Esophagus muscularis mucosa (tissue), 4 donors: ENCODE data around the gene AGAP1. TPM values are rescaled to one million over a fixed set of nuclear protein-coding genes. Genes with fewer than 3 reads are reported as not detected.

Source experiments
- DNase-seq: peaks from one replicate; pipeline ENCODE4 v3.0.0-alpha.2; 2017; ENCODE audit errors: extremely low spot score
- H3K27ac ChIP-seq, 4 donors: fragments of 200-600 bp; sonication (generic); replicated peaks in 1 of 4; 1 replicate in 3 of 4; 2 replicates in 1 of 4; pipeline ENCODE4 v1.5.1; 2016 to 2019; ENCODE audit warnings: mild to moderate bottlenecking in 1 of 4
- H3K27me3 ChIP-seq, 4 donors: fragments of 200-600 bp; sonication (generic); one replicate each; pipeline versions ENCODE4 v1.5.1 to v1.6.0; 2016 to 2019
- H3K36me3 ChIP-seq, 4 donors: fragments of 200-600 bp; sonication (generic); one replicate each; pipeline ENCODE4 v1.5.1; 2016 to 2019
- H3K4me1 ChIP-seq, 4 donors: fragments of 200-600 bp; sonication (generic); one replicate each; pipeline ENCODE4 v1.5.1; 2016 to 2019
- H3K4me3 ChIP-seq, 4 donors: fragments of 200-600 bp; sonication (generic); 1 replicate in 2 of 4; 2 replicates in 2 of 4; pipeline ENCODE4 v1.5.1; 2016 to 2019; ENCODE audit warnings: mild to moderate bottlenecking in 4 of 4, moderate library complexity in 1 of 4
- H3K9me3 ChIP-seq, 4 donors: fragments of 200-600 bp; sonication (generic); 1 replicate in 3 of 4; 2 replicates in 1 of 4; pipeline ENCODE4 v1.5.1; 2016 to 2019
- CTCF ChIP-seq, 3 experiments: fragments of 200-600 bp in 2 of 3; fragments of 450-650 bp in 1 of 3; sonication (generic) in 2 of 3; IDR thresholded peaks; one replicate each; pipeline ENCODE4 v1.5.1; 2017 to 2019; ENCODE audit warnings: antibody characterized with exemption in 3 of 3, mild to moderate bottlenecking in 2 of 3, moderate library complexity in 1 of 3
- EP300 ChIP-seq: sonication (generic); formaldehyde crosslinking; IDR thresholded peaks from one replicate; pipeline ENCODE4 v1.6.1; 2017; ENCODE audit warnings: antibody characterized with exemption
- POLR2A ChIP-seq: fragments of 450-650 bp; IDR thresholded peaks from one replicate; pipeline ENCODE4 v1.6.1; 2017; ENCODE audit warnings: antibody characterized with exemption, moderate library complexity, mild to moderate bottlenecking, low read depth
- POLR2AphosphoS5 ChIP-seq, 2 donors: sonication (generic); formaldehyde crosslinking; IDR thresholded peaks; one replicate each; pipeline ENCODE4 v1.6.1; 2017; ENCODE audit warnings: antibody characterized with exemption in 2 of 2
- WGBS: methylation state at CpG from one replicate; pipeline ENCODE4 v1.1.5; 2018; 5-methylcytosine and 5-hydroxymethylcytosine counted together
- intact Hi-C: fragments of 100-400 bp; cut with DNase I; formaldehyde crosslinking; loops from one replicate; pipeline ENCODE4 v1.15.1; 2023
- total RNA-seq, 4 donors: library from RNA; depleted of rRNA; stranded (reverse); fragments of >200 nt; gene quantifications; one replicate each; pipeline versions ENCODE4 v1.1.0 to v1.2.1, GENCODE V29; 2016

The AGAP1 gene
- total RNA-seq, 4 donors from 2014 or later = 37.9 to 62.4 (median 47.2) TPM

- Histone ChIP-seq H3K27me3 (no peaks in the 10 kb centered on the region), H3K36me3 (no peaks in the 10 kb centered on the region), H3K27ac (no peak overlapping the region), H3K4me3 (no peak overlapping the region), H3K4me1 (peaks cover 23 to 47% (median 43%) of the 10 kb centered on the region in 4 donors), H3K9me3 (no peaks in the 10 kb centered on the region)
- intact Hi-C loops = no loop called here
- 86% methylated on average over 17 of the region's 19 CpGs for WGBS
- no peak for TF ChIP-seq POLR2A
- TF ChIP-seq EP300 = no peak
- no peak for TF ChIP-seq CTCF (IDR thresholded peaks at IDR 0.05)
- no peak for TF ChIP-seq POLR2AphosphoS5 (IDR thresholded peaks at IDR 0.05)
- DNase-seq = no peak
These were observed 56.0 kb downstream of the AGAP1 start for GRCh38 chr2:235549735-235550377.

- no peaks in the 10 kb centered on the region for H3K27me3 ChIP-seq
- H3K4me3 ChIP-seq = no peak overlapping the region
- intact Hi-C loops = no loop called here
- no peaks in the 10 kb centered on the region for H3K9me3 ChIP-seq
- DNase-seq = no peak
- no peak overlapping the region for H3K27ac ChIP-seq
- no peaks in the 10 kb centered on the region for H3K36me3 ChIP-seq
- TF ChIP-seq CTCF (IDR thresholded peaks at IDR 0.05) = no peak
- no peak for TF ChIP-seq POLR2A
- TF ChIP-seq POLR2AphosphoS5 (IDR thresholded peaks at IDR 0.05) = no peak
- TF ChIP-seq EP300 = no peak
- WGBS = 96% methylated on average over 9 of the region's 12 CpGs
- H3K4me1 ChIP-seq = peaks cover 23 to 48% (median 41%) of the 10 kb centered on the region in 4 donors
These were observed 56.5 kb downstream of the AGAP1 start for GRCh38 chr2:235550378-235550760.

GRCh38 chr2:235550946-235551345 is 57.1 kb downstream of the AGAP1 start:
- peaks cover 23 to 48% (median 38%) of the 10 kb centered on the region in 4 donors for H3K4me1 ChIP-seq

GRCh38 chr2:235551965-235552364 is 58.1 kb downstream of the AGAP1 start:
- Histone ChIP-seq H3K4me3 (no peak overlapping the region), H3K36me3 (no peaks in the 10 kb centered on the region), H3K9me3 (no peaks in the 10 kb centered on the region), H3K4me1 (peaks cover 23 to 57% (median 44%) of the 10 kb centered on the region in 4 donors), H3K27ac (no peak overlapping the region), H3K27me3 (no peaks in the 10 kb centered on the region)
- TF ChIP-seq EP300 (no peak), CTCF (IDR thresholded peaks at IDR 0.05) (peak; percentile 24 to 36 (median 31)), POLR2A (no peak), POLR2AphosphoS5 (IDR thresholded peaks at IDR 0.05) (no peak)
- intact Hi-C loops = no loop called here
- WGBS = 28% methylated on average over 2 of the region's 8 CpGs
- no peak for DNase-seq

More at GRCh38 chr2:235550946-235551345, 57.1 kb downstream of the AGAP1 start:
- WGBS = 81% methylated on average over 5 of the region's 8 CpGs
- H3K4me3 ChIP-seq = no peak overlapping the region
- DNase-seq = no peak
- no peaks in the 10 kb centered on the region for H3K9me3 ChIP-seq
- no peaks in the 10 kb centered on the region for H3K36me3 ChIP-seq
- intact Hi-C loops = no loop called here
- H3K27ac ChIP-seq = no peak overlapping the region
- TF ChIP-seq EP300 (no peak), POLR2AphosphoS5 (IDR thresholded peaks at IDR 0.05) (no peak), CTCF (IDR thresholded peaks at IDR 0.05) (no peak)
- H3K27me3 ChIP-seq = no peaks in the 10 kb centered on the region

- no peak for DNase-seq
- intact Hi-C loops = no loop called here
- 87% methylated on average over 3 of the region's 3 CpGs for WGBS
These were observed 58.8 kb downstream of the AGAP1 start for GRCh38 chr2:235552671-235553070.

More at GRCh38 chr2:235552671-235553070, 58.8 kb downstream of the AGAP1 start:
- Histone ChIP-seq H3K4me1 (peaks cover 23 to 63% (median 44%) of the 10 kb centered on the region in 4 donors), H3K4me3 (no peak overlapping the region), H3K27me3 (no peaks in the 10 kb centered on the region), H3K9me3 (no peaks in the 10 kb centered on the region), H3K36me3 (no peaks in the 10 kb centered on the region), H3K27ac (no peak overlapping the region)
- TF ChIP-seq POLR2AphosphoS5 (IDR thresholded peaks at IDR 0.05) (no peak), EP300 (no peak), CTCF (IDR thresholded peaks at IDR 0.05) (no peak), POLR2A (no peak)
